Astrocyte of the cerebellum (primary cell): ENCODE measurements around the gene SASH1.

Experiments
- DNase-seq: peaks from one replicate; pipeline ENCODE4 v3.0.0-alpha.2; 2011; ENCODE audit warnings: low read depth
- H3K4me3 ChIP-seq: 2 replicates; pipeline ENCODE4 v1.5.1; 2011; ENCODE audit warnings: mild to moderate bottlenecking, low read depth, low read length, moderate library complexity
- CTCF ChIP-seq: IDR thresholded peaks from 2 replicates; pipeline ENCODE4 v1.5.1; 2012; ENCODE audit warnings: low read length, low read depth, moderate library complexity, mild to moderate bottlenecking; ENCODE audit errors: missing control alignments
- in situ Hi-C: cut with HindIII; loops from 2 replicates; pipeline ENCODE4 v1.10.0; 2017; ENCODE audit warnings: low sequenced_read_pairs

Gene SASH1

GRCh38 chr6:148452876-148453275 is 110.2 kb downstream of the SASH1 start:
- no peak overlapping the region for H3K4me3 ChIP-seq
- in situ Hi-C loops = no loop called here
- no peak for TF ChIP-seq CTCF
- no peak for DNase-seq

- no peak overlapping the region for H3K4me3 ChIP-seq
- in situ Hi-C loops = no loop called here
- DNase-seq = no peak
- TF ChIP-seq CTCF = no peak
These were observed 111.3 kb downstream of the SASH1 start for GRCh38 chr6:148453906-148454305.

- no peak for DNase-seq
- TF ChIP-seq CTCF = no peak
- in situ Hi-C loops = no loop called here
- no peak overlapping the region for H3K4me3 ChIP-seq
These were observed 112.6 kb downstream of the SASH1 start for GRCh38 chr6:148455225-148455624.

GRCh38 chr6:148455674-148456558 is 113.3 kb downstream of the SASH1 start:
- H3K4me3 ChIP-seq = no peak overlapping the region
- DNase-seq = no peak
- in situ Hi-C loops = no loop called here
- no peak for TF ChIP-seq CTCF

- DNase-seq = no peak
- in situ Hi-C loops = no loop called here
- H3K4me3 ChIP-seq = no peak overlapping the region
- TF ChIP-seq CTCF = no peak
These were observed 114.7 kb downstream of the SASH1 start for GRCh38 chr6:148457137-148457842.

- DNase-seq = no peak
- in situ Hi-C loops = no loop called here
- no peak overlapping the region for H3K4me3 ChIP-seq
- no peak for TF ChIP-seq CTCF
These were observed 115.2 kb downstream of the SASH1 start for GRCh38 chr6:148457843-148458159.
